ENCODE results near the gene TDRD10. TPM values are rescaled to one million over a fixed set of nuclear protein-coding genes. Genes with fewer than 3 reads are reported as not detected.

Gene TDRD10
- total RNA-seq, 4 donors from 2014 or later = 0.61 to 4.2 (median 0.62) TPM

DNA sequence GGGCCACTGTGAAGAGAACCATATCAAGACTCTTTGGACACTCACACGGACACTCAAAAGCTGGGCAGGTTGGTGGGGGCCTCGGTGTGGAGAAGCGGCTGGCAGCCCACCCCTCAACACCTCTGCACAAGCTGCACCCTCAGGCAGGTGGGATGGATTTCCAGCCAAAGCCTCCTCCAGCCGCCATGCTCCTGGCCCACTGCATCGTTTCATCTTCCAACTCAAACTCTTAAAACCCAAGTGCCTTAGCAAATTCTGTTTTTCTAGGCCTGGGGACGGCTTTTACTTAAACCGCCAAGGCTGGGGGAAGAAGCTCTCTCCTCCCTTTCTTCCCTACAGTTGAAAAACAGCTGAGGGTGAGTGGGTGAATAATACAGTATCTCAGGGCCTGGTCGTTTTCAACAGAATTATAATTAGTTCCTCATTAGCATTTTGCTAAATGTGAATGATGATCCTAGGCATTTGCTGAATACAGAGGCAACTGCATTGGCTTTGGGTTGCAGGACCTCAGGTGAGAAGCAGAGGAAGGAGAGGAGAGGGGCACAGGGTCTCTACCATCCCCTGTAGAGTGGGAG, 36.3 kb upstream of the TDRD10 start:
- in situ Hi-C loops (cut with MboI; ENCODE audit: low sequenced_read_pairs in 4 of 4) = no loop called here
- H3K27ac ChIP-seq = no peak overlapping the region
- no peak overlapping the region for H3K4me3 ChIP-seq
- intact Hi-C loops (cut with DNase I; ENCODE audit: low total_unique reads) = no loop called here
- no peak for TF ChIP-seq POLR2A (IDR thresholded peaks at IDR 0.05)
- H3K36me3 ChIP-seq = peaks cover 0 to 54% of the 10 kb centered on the region in 2 donors
- H3K9me3 ChIP-seq = no peaks in the 10 kb centered on the region
- H3K27me3 ChIP-seq = no peaks in the 10 kb centered on the region
- H3K4me1 ChIP-seq = peaks cover 0 to 4% of the 10 kb centered on the region in 2 donors
- no peak for DNase-seq
- no peak for ATAC-seq

DNA sequence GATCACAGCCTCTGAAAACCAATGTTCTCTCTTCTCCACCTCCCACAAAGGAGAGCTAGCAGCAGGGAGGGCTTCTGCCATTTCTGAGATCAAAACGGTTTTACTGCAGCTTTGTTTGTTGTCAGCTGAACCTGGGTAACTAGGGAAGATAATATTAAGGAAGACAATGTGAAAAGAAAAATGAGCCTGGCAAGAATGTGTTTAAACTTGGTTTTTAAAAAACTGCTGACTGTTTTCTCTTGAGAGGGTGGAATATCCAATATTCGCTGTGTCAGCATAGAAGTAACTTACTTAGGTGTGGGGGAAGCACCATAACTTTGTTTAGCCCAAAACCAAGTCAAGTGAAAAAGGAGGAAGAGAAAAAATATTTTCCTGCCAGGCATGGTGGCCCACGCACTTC, 35.8 kb upstream of the TDRD10 start:
- no peak overlapping the region for H3K27ac ChIP-seq
- peaks cover 0 to 4% of the 10 kb centered on the region in 2 donors for H3K4me1 ChIP-seq
- no peak for TF ChIP-seq POLR2A (IDR thresholded peaks at IDR 0.05)
- TF ChIP-seq, protein P1, sequence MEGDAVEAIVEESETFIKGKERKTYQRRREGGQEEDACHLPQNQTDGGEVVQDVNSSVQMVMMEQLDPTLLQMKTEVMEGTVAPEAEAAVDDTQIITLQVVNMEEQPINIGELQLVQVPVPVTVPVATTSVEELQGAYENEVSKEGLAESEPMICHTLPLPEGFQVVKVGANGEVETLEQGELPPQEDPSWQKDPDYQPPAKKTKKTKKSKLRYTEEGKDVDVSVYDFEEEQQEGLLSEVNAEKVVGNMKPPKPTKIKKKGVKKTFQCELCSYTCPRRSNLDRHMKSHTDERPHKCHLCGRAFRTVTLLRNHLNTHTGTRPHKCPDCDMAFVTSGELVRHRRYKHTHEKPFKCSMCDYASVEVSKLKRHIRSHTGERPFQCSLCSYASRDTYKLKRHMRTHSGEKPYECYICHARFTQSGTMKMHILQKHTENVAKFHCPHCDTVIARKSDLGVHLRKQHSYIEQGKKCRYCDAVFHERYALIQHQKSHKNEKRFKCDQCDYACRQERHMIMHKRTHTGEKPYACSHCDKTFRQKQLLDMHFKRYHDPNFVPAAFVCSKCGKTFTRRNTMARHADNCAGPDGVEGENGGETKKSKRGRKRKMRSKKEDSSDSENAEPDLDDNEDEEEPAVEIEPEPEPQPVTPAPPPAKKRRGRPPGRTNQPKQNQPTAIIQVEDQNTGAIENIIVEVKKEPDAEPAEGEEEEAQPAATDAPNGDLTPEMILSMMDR (IDR thresholded peaks at IDR 0.05 in 4 of 5, conservative IDR thresholded peaks at IDR 0.05 in 1 of 5) = no peak
- no peak overlapping the region for H3K4me3 ChIP-seq
- peaks cover 0 to 49% of the 10 kb centered on the region in 2 donors for H3K36me3 ChIP-seq
- H3K9me3 ChIP-seq = no peaks in the 10 kb centered on the region
- DNase-seq (no peak), ATAC-seq (no peak)
- intact Hi-C loops (cut with DNase I; ENCODE audit: low total_unique reads) (no loop called here), in situ Hi-C loops (cut with MboI; ENCODE audit: low sequenced_read_pairs in 4 of 4) (no loop called here)
- H3K27me3 ChIP-seq = no peaks in the 10 kb centered on the region

DNA sequence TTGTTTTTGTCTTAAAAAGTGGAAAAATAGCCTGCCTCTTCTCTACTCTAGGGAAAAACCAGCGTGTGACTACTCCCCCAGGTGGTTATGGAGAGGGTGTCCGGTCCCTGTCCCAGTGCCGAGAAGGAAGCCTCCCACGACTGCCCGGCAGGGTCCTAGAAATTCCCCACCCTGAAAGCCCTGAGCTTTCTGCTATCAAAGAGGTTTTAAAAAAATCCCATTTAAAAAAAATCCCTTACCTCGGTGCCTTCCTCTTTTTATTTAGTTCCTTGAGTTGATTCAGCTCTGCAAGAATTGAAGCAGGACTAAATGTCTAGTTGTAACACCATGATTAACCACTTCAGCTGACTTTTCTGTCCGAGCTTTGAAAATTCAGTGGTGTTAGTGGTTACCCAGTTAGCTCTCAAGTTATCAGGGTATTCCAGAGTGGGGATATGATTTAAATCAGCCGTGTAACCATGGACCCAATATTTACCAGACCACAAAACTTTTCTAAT, 35.0 kb upstream of the TDRD10 start:
- DNase-seq (no peak), ATAC-seq (no peak)
- Histone ChIP-seq H3K27ac (no peak overlapping the region), H3K36me3 (peaks cover 0 to 42% of the 10 kb centered on the region in 2 donors), H3K4me1 (peaks cover 0 to 4% of the 10 kb centered on the region in 2 donors), H3K4me3 (no peak overlapping the region), H3K27me3 (no peaks in the 10 kb centered on the region), H3K9me3 (no peaks in the 10 kb centered on the region)
- in situ Hi-C loops (cut with MboI; ENCODE audit: low sequenced_read_pairs in 4 of 4) (no loop called here), intact Hi-C loops (cut with DNase I; ENCODE audit: low total_unique reads) (no loop called here)
- TF ChIP-seq, protein P1 (IDR thresholded peaks at IDR 0.05 in 4 of 5, conservative IDR thresholded peaks at IDR 0.05 in 1 of 5) = no peak
- TF ChIP-seq POLR2A (IDR thresholded peaks at IDR 0.05) = no peak

DNA sequence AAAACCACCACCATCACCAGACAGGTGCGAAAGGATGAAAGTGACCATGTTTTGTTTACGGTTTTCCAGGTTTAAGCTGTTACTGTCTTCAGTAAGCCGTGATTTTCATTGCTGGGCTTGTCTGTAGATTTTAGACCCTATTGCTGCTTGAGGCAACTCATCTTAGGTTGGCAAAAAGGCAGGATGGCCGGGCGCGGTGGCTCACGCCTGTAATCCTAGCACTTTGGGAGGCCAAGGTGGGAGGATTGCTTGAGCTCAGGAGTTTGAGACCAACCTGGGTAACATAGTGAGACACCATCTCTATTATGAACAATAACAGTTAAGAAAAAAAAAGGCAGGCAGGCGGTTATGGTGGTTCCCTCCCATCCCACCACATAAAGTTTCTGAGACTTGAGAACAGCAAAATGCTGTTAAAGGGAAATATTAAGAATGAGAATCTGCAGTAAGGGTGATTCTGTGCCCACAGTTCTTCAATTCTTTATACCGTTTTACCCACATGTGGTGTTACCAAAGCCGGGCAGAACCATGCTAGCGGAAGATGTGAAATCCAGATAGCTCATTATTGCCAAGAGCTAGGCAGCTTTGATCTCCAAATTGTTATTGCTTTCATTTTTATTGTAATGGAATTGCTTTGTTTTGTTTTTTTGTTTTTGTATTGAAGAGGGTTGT, 34.5 kb upstream of the TDRD10 start:
- intact Hi-C loops (cut with DNase I; ENCODE audit: low total_unique reads) (no loop called here), in situ Hi-C loops (cut with MboI; ENCODE audit: low sequenced_read_pairs in 4 of 4) (no loop called here)
- Histone ChIP-seq H3K4me1 (peaks cover 0 to 4% of the 10 kb centered on the region in 2 donors), H3K4me3 (no peak overlapping the region), H3K9me3 (no peaks in the 10 kb centered on the region), H3K27me3 (no peaks in the 10 kb centered on the region), H3K36me3 (peaks cover 0 to 42% of the 10 kb centered on the region in 2 donors), H3K27ac (no peak overlapping the region)
- TF ChIP-seq, protein P1 (IDR thresholded peaks at IDR 0.05 in 4 of 5, conservative IDR thresholded peaks at IDR 0.05 in 1 of 5) = no peak
- no peak for TF ChIP-seq POLR2A (IDR thresholded peaks at IDR 0.05)
- DNase-seq (no peak), ATAC-seq (no peak)

DNA sequence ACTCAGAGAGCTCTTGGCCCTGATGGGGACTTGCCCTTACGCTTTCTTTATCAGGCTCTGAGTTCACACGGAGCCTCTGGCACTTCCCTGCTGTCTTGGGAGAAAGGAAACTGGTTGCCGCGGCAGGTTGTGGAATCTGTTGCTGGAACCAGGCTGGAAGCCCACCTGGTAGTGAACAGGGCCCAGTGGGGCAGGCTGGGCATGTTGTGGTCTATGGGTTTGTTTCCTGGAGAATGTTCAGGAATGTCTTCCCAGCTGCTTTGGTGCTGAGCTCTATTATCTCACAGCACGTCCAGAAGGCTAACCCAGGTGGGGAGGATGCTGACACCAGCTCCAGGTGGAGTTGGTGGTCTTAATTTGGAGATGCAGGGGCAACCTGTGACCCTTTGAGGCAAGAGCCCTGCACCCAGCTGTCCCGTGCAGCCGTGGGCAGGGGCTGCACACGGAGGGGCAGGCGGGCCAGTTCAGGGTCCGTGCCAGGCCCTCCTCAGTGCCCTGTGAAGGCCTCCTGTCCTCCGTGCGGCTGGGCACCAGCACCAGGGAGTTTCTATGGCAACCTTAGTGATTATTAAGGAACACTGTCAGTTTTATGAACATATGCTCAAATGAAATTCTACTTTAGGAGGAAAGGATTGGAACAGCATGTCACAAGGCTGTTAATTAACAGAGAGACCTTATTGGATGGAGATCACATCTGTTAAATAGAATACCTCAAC, 33.3 kb upstream of the TDRD10 start:
- no peak for ATAC-seq
- Histone ChIP-seq H3K27ac (no peak overlapping the region), H3K4me3 (no peak overlapping the region), H3K27me3 (no peaks in the 10 kb centered on the region), H3K9me3 (no peaks in the 10 kb centered on the region), H3K36me3 (peaks cover 0 to 42% of the 10 kb centered on the region in 2 donors), H3K4me1 (no peaks in the 10 kb centered on the region)
- no peak for TF ChIP-seq POLR2A (IDR thresholded peaks at IDR 0.05)
- TF ChIP-seq, protein P1 (IDR thresholded peaks at IDR 0.05 in 4 of 5, conservative IDR thresholded peaks at IDR 0.05 in 1 of 5) = no peak
- intact Hi-C loops (cut with DNase I; ENCODE audit: low total_unique reads) (no loop called here), in situ Hi-C loops (cut with MboI; ENCODE audit: low sequenced_read_pairs in 4 of 4) (no loop called here)
- DNase-seq = no peak

Data from gastrocnemius medialis (tissue), 4 donors.